Activated naive CD8-positive, alpha-beta T cell (primary cell): ENCODE measurements around the gene HEMK1.

ENCODE experiments used
- H3K27ac Mint-ChIP-seq: one replicate; pipeline ENCODE4 v1.8.0; 2021; ENCODE audit warnings: mixed read lengths
- H3K27me3 Mint-ChIP-seq: one replicate; pipeline ENCODE4 v1.8.0; 2021; ENCODE audit warnings: mixed read lengths
- H3K36me3 Mint-ChIP-seq: one replicate; pipeline ENCODE4 v1.8.0; 2021; ENCODE audit warnings: mixed read lengths
- H3K4me1 Mint-ChIP-seq: one replicate; pipeline ENCODE4 v1.8.0; 2021; ENCODE audit warnings: low read depth, mixed read lengths
- H3K4me3 Mint-ChIP-seq: one replicate; pipeline ENCODE4 v1.8.0; 2021; ENCODE audit warnings: mild to moderate bottlenecking, mixed read lengths
- H3K9me3 Mint-ChIP-seq: one replicate; pipeline ENCODE4 v1.8.0; 2021; ENCODE audit warnings: low read depth, mixed read lengths

HEMK1 gene

DNA sequence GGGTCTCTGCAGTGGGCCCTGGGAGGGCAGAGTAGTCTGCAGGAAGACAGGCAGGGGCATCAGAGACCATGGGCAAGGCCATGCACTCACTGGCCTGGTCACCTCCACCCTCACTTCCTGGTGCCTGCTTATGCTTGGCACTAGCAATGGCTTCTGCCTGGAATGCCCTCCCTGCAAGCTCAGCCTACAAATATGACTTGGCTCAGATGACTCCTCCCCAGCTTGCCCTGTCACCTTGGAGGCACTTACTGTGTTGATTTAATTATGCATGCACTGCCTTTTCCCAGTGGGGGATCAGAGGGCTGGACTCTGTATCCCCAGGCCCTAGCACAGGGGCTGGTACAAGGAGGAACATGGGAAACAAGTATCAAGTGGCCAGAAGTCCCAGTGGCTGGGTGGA is 9.6 kb upstream of the HEMK1 start:
- H3K27ac Mint-ChIP-seq = no peak overlapping the region
- no peaks in the 10 kb centered on the region for H3K36me3 Mint-ChIP-seq
- H3K9me3 Mint-ChIP-seq = no peaks in the 10 kb centered on the region
- no peaks in the 10 kb centered on the region for H3K27me3 Mint-ChIP-seq
- H3K4me1 Mint-ChIP-seq = peaks cover 4% of the 10 kb centered on the region
- no peak overlapping the region for H3K4me3 Mint-ChIP-seq

GRCh38 chr3:50562861-50563260 is 6.5 kb upstream of the HEMK1 start:
- peaks cover 18% of the 10 kb centered on the region for H3K4me1 Mint-ChIP-seq
- no peaks in the 10 kb centered on the region for H3K36me3 Mint-ChIP-seq
- H3K4me3 Mint-ChIP-seq = no peak overlapping the region
- H3K9me3 Mint-ChIP-seq = no peaks in the 10 kb centered on the region
- H3K27me3 Mint-ChIP-seq = no peaks in the 10 kb centered on the region
- H3K27ac Mint-ChIP-seq = peak overlapping the region; percentile 34

DNA sequence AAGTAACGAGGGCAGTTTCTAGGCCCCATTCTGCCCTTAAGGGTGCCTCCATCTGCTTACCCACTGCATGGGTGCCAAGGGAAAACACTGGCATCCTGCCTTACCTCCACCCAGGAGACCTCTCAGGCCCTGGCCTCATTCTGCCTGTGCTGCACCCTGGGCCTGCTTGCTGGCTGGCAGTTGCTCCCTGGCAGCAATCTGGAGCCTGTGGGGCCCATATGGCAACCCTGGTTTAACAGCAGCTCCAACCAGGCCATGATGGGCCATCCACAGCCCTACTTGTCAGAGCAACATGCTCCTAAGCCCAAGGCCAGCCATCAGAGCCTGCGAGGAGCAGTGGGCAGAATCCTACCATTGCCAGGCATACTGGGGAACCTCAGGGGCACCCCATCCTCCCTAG is 5.5 kb upstream of the HEMK1 start:
- Mint-ChIP-seq H3K27me3 (no peaks in the 10 kb centered on the region), H3K36me3 (no peaks in the 10 kb centered on the region), H3K4me3 (no peak overlapping the region), H3K4me1 (peaks cover 22% of the 10 kb centered on the region), H3K27ac (no peak overlapping the region), H3K9me3 (no peaks in the 10 kb centered on the region)

DNA sequence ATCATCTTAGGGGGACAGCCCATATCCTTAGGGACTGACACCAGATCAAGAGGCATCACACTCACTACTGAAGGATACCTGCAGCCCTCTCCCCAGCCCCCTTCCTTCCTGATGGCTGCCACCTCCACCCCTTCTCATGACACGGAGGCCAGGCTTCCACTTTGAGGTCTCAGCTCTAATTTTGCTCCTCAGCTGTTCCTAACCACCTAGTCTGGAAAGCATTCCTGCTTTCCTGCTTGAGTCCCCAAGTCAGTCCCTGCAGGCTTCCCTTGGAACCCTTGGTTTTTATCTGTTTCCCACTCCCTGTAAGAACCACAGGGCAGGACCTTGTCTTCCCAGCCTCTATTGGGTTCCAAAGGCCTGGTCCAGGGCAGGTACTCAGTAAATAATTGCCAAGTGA is 5.0 kb upstream of the HEMK1 start:
- Mint-ChIP-seq H3K4me3 (no peak overlapping the region), H3K4me1 (peaks cover 22% of the 10 kb centered on the region), H3K9me3 (no peaks in the 10 kb centered on the region), H3K27me3 (no peaks in the 10 kb centered on the region), H3K27ac (no peak overlapping the region), H3K36me3 (no peaks in the 10 kb centered on the region)

DNA sequence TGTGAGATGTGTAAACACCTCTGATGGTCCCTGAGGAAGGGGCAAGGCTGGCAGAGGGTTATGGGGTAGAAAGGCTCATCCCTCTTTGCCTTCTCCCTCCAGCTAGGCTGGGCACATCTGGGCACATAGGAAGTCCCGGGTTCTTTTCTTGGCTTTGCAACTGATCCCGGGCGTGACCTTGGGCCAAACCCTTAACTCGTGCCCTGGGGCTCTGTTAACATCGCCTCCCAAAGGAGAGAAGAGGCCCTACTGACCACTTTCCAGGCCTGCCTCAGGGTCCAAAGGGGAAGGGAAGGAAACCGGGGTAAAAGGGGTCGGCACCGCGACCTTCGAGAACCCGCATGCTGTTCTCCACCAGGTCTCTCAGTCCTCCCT is 2.3 kb upstream of the HEMK1 start:
- Mint-ChIP-seq H3K9me3 (no peaks in the 10 kb centered on the region), H3K27ac (no peak overlapping the region), H3K4me3 (peak overlapping the region; percentile 76), H3K27me3 (no peaks in the 10 kb centered on the region), H3K36me3 (peaks cover 3% of the 10 kb centered on the region), H3K4me1 (peaks cover 42% of the 10 kb centered on the region)

DNA sequence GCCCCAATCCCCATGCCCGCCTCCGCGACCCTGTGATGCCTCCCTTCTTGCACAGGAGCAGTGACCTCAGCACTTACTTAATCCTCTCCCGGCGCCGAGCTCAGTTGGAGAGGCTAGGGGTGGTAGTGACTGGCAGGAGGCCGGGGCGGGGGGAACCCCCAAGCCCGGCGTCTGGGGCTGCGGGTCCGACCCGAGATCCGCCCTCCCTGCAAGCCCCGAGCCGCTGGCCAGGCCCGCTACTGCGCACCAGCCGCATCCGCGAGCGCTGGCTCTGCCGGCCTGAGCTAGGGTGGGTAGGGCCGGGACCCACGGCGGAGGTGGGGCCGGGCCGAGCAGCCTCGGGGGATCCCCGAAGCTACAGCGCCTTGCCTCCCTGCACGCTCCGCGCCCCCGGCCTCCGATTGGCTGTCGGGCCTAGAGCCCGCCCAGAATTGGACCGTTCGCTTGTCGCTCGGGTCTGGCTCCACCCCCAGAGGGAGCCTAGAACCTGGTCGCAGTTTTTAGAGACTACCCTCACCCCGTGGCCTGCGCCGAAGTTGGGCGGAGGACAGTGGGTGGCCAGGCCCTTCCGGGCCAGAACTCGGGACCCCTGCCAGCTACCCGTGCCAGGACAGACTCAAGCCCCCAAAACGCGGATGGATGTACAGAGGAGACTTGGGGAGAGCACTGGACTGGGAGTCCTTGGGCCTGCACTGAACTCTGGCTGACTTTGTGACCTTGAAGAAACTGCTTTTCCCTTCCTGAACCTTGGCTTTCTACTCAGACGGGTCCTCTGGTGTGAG is 1.7 kb upstream of the HEMK1 start, which contains the start of gene C3orf18:
C3orf18 (minus strand) TSS at position 362 of the 782 bp plus-strand sequence. CDS start 2,048 bp downstream, outside the sequence.
- H3K4me3 Mint-ChIP-seq = peak within 1 kb of the TSS; percentile 96

GRCh38 chr3:50570508-50571279 is 1.4 kb downstream of the HEMK1 start:
- H3K27ac Mint-ChIP-seq = peak overlapping the region; percentile 97
- H3K27me3 Mint-ChIP-seq = no peaks in the 10 kb centered on the region
- peaks cover 5% of the 10 kb centered on the region for H3K36me3 Mint-ChIP-seq
- H3K9me3 Mint-ChIP-seq = no peaks in the 10 kb centered on the region
- peak overlapping the region; percentile 96 for H3K4me3 Mint-ChIP-seq
- peaks cover 72% of the 10 kb centered on the region for H3K4me1 Mint-ChIP-seq

More for the DNA sequence above, 1.7 kb upstream of the HEMK1 start, which contains the start of gene C3orf18:
- H3K4me1 Mint-ChIP-seq = peaks cover 48% of the 10 kb centered on the region
- no peaks in the 10 kb centered on the region for H3K9me3 Mint-ChIP-seq
- H3K27me3 Mint-ChIP-seq = no peaks in the 10 kb centered on the region
- H3K27ac Mint-ChIP-seq = peak within 1 kb of the TSS; percentile 97
- H3K36me3 Mint-ChIP-seq = peaks cover 3% of the 10 kb centered on the region

DNA sequence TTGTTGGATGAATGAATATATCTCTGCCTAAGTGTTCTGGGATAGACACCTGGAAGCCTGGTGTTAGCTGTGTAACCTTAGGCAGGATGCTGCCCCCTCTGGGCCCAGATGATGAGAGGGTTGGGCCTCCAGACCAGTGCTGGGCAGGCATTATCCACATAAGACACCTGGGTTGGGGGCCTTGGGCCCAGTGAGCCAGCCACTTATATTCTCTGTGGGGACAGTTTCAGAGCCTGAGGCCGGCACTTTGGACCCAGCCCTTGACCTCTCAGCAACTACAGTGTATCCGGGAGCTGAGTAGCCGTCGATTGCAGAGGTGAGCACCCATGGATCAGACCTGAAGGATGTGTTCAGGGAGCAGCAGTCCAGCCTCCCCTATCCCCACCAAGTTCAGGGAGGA is 2.2 kb downstream of the HEMK1 start:
- Mint-ChIP-seq H3K36me3 (peaks cover 5% of the 10 kb centered on the region), H3K27ac (peak overlapping the region; percentile 97), H3K4me1 (peaks cover 74% of the 10 kb centered on the region), H3K9me3 (no peaks in the 10 kb centered on the region), H3K27me3 (no peaks in the 10 kb centered on the region), H3K4me3 (peak overlapping the region; percentile 96)

DNA sequence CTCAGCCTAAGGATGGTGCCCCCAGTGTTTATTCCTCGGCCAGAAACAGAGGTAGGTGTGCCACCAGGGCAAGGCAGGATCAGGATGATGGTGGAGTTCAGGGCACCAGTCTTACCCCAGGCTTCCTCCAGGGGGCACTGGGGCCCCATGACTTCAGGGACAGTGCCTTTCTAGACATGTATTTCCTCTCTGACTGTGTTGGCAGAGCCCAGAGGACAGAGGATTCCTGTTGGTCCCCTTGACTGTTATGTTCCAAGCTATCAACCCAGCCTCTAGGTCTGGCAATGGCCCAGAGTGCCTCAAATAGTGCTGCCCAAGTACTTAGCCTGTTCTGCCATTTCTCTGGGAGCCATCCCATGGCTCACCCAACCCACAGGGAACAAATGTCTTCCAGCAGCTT is 2.8 kb downstream of the HEMK1 start:
- H3K27me3 Mint-ChIP-seq = no peaks in the 10 kb centered on the region
- peak overlapping the region; percentile 84 for H3K4me3 Mint-ChIP-seq
- peak overlapping the region; percentile 97 for H3K27ac Mint-ChIP-seq
- peaks cover 74% of the 10 kb centered on the region for H3K4me1 Mint-ChIP-seq
- no peaks in the 10 kb centered on the region for H3K9me3 Mint-ChIP-seq
- H3K36me3 Mint-ChIP-seq = peaks cover 5% of the 10 kb centered on the region

DNA sequence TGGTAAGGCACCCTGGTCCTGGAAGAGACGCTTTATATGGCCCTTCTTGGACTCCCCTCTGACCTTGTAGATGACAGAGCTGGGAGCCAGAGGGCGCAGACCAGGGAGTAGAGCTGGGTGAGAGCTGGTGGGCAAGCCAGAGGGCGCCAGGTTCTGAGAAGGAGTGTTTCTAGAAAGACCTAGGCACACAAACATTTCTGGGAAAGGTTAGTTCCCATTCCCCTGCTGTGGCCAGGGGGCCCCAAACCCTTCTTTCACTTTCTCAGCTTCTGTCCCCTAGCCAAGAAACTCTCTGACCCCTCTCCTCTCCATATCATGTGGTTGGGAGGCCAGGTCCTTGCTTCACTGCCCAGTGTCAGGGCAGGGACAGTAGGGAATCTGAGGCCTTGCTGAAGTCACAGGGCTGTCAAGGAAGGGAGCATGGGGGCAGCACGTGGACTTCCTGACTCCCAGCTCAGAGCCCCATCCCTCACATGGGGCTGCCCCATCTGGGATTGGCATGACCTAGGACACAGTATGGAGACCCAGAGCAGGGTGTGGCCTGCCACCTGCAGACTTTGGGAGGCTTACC is 3.6 kb downstream of the HEMK1 start:
- peak overlapping the region; percentile 84 for H3K4me3 Mint-ChIP-seq
- H3K36me3 Mint-ChIP-seq = peaks cover 7% of the 10 kb centered on the region
- no peaks in the 10 kb centered on the region for H3K27me3 Mint-ChIP-seq
- H3K27ac Mint-ChIP-seq = peak overlapping the region; percentile 97
- H3K9me3 Mint-ChIP-seq = no peaks in the 10 kb centered on the region
- peaks cover 76% of the 10 kb centered on the region for H3K4me1 Mint-ChIP-seq

GRCh38 chr3:50573566-50574443 is 4.5 kb downstream of the HEMK1 start:
- Mint-ChIP-seq H3K36me3 (peaks cover 7% of the 10 kb centered on the region), H3K27ac (peak overlapping the region; percentile 97), H3K27me3 (no peaks in the 10 kb centered on the region), H3K9me3 (no peaks in the 10 kb centered on the region), H3K4me3 (peak overlapping the region; percentile 84), H3K4me1 (peaks cover 73% of the 10 kb centered on the region)

GRCh38 chr3:50574444-50574831 is 5.1 kb downstream of the HEMK1 start:
- peak overlapping the region; percentile 84 for H3K4me3 Mint-ChIP-seq
- peaks cover 76% of the 10 kb centered on the region for H3K4me1 Mint-ChIP-seq
- no peaks in the 10 kb centered on the region for H3K27me3 Mint-ChIP-seq
- H3K36me3 Mint-ChIP-seq = peaks cover 9% of the 10 kb centered on the region
- peak overlapping the region; percentile 97 for H3K27ac Mint-ChIP-seq
- no peaks in the 10 kb centered on the region for H3K9me3 Mint-ChIP-seq

- Mint-ChIP-seq H3K4me3 (peak overlapping the region; percentile 13), H3K27ac (peak overlapping the region; percentile 97), H3K36me3 (peaks cover 9% of the 10 kb centered on the region), H3K27me3 (no peaks in the 10 kb centered on the region), H3K9me3 (no peaks in the 10 kb centered on the region), H3K4me1 (peaks cover 74% of the 10 kb centered on the region)
These were observed 6.0 kb downstream of the HEMK1 start for GRCh38 chr3:50575372-50575771.

DNA sequence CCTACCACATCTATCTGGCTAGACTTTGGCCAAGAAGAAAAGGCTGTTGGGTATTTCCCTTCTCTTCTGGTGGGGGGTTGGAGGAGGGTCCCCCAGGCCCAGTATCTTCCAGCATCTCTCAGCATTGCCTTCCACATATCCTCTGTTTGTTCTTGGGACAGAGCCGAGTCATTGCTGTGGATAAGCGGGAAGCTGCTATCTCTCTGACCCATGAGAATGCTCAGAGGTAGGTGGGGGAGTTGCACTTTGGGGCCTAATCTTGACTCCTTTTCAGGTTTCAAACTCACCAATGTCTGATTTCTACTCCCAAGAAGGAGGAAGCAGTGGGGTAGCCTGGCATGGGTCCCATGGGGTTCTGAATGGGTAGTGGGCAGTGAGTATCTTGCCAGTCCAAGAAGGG is 8.0 kb downstream of the HEMK1 start:
- Mint-ChIP-seq H3K27ac (peak overlapping the region; percentile 97), H3K4me3 (no peak overlapping the region), H3K9me3 (no peaks in the 10 kb centered on the region), H3K36me3 (peaks cover 9% of the 10 kb centered on the region), H3K4me1 (peaks cover 73% of the 10 kb centered on the region), H3K27me3 (no peaks in the 10 kb centered on the region)
